HAP-1 (cell line): ENCODE data around the gene MMP13.

Source experiments
- DNase-seq, 2 experiments: peaks; one replicate each; pipeline ENCODE4 v3.0.0-alpha.2; 2016 to 2020; ENCODE audit warnings: low spot score in 2 of 2
- H3K27me3 ChIP-seq: fragments of 250-450 bp; sonication (Bioruptor Pico); 2 replicates; pipeline ENCODE4 v1.5.1; 2020; ENCODE audit warnings: low read depth, mild to moderate bottlenecking, moderate library complexity
- H3K36me3 ChIP-seq: fragments of 250-450 bp; sonication (Bioruptor Pico); replicated peaks from 2 replicates; pipeline ENCODE4 v1.5.1; 2020; ENCODE audit warnings: mild to moderate bottlenecking
- H3K4me1 ChIP-seq: fragments of 250-450 bp; sonication (Bioruptor Pico); 2 replicates; pipeline ENCODE4 v1.5.1; 2020; ENCODE audit warnings: mild to moderate bottlenecking
- H3K4me3 ChIP-seq: fragments of 250-450 bp; sonication (Bioruptor Pico); 2 replicates; pipeline ENCODE4 v1.5.1; 2020; ENCODE audit warnings: mild to moderate bottlenecking, moderate library complexity
- H3K9me3 ChIP-seq: fragments of 250-450 bp; sonication (Bioruptor Pico); 2 replicates; pipeline ENCODE4 v1.5.1; 2020; ENCODE audit warnings: mild to moderate bottlenecking, moderate library complexity
- in situ Hi-C: fragments of 300-500 bp; cut with MboI; formaldehyde crosslinking; loops from 3 replicates; pipeline ENCODE4 v1.14.3; 2020; ENCODE audit warnings: low sequenced_read_pairs, inconsistent platforms, mixed read lengths

The MMP13 gene

GRCh38 chr11:102967497-102967896 is 12.0 kb upstream of the MMP13 start:
- Histone ChIP-seq H3K27me3 (no peaks in the 10 kb centered on the region), H3K9me3 (no peaks in the 10 kb centered on the region), H3K4me3 (no peak overlapping the region), H3K36me3 (no peaks in the 10 kb centered on the region), H3K4me1 (no peaks in the 10 kb centered on the region)
- DNase-seq, result peak in 1 of 2 experiments; percentile 50
- in situ Hi-C loops, result no loop called here

DNA sequence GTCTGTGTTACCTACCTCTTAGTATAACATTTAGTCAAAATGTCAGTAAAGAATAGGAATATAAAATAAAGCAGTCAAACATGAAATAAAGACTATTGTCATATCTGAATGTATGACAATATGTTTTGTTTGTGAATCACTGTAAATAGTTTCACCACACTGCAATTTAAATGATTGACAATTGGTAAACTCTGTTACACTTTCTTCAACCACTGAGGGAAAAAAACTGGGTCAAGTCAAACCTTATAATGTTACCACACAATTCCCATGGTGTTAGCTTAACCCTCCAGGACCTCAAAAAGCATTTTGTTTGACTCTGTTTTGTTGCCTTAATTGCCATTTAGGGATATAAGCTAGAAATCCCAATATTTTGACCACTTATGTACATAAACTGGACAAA is 10.5 kb upstream of the MMP13 start:
- Histone ChIP-seq H3K4me1 (no peaks in the 10 kb centered on the region), H3K9me3 (no peaks in the 10 kb centered on the region), H3K27me3 (no peaks in the 10 kb centered on the region), H3K4me3 (no peak overlapping the region), H3K36me3 (no peaks in the 10 kb centered on the region)
- in situ Hi-C loops, result no loop called here
- DNase-seq, result no peak

- Histone ChIP-seq H3K4me1 (no peaks in the 10 kb centered on the region), H3K4me3 (no peak overlapping the region), H3K9me3 (no peaks in the 10 kb centered on the region), H3K36me3 (no peaks in the 10 kb centered on the region), H3K27me3 (no peaks in the 10 kb centered on the region)
- DNase-seq, result no peak
- in situ Hi-C loops, result no loop called here
Measured at GRCh38 chr11:102964867-102965266, 9.3 kb upstream of the MMP13 start.

- no peak for DNase-seq
- in situ Hi-C loops, result no loop called here
- Histone ChIP-seq H3K36me3 (no peaks in the 10 kb centered on the region), H3K4me1 (no peaks in the 10 kb centered on the region), H3K4me3 (no peak overlapping the region), H3K9me3 (no peaks in the 10 kb centered on the region), H3K27me3 (no peaks in the 10 kb centered on the region)
Measured at GRCh38 chr11:102957953-102958352, 2.4 kb upstream of the MMP13 start.

GRCh38 chr11:102950622-102951081 is 4.9 kb downstream of the MMP13 start:
- in situ Hi-C loops, result no loop called here
- no peaks in the 10 kb centered on the region for H3K9me3 ChIP-seq
- DNase-seq, result no peak
- no peaks in the 10 kb centered on the region for H3K36me3 ChIP-seq
- H3K4me1 ChIP-seq, result no peaks in the 10 kb centered on the region
- H3K27me3 ChIP-seq, result no peaks in the 10 kb centered on the region
- H3K4me3 ChIP-seq, result no peak overlapping the region

DNA sequence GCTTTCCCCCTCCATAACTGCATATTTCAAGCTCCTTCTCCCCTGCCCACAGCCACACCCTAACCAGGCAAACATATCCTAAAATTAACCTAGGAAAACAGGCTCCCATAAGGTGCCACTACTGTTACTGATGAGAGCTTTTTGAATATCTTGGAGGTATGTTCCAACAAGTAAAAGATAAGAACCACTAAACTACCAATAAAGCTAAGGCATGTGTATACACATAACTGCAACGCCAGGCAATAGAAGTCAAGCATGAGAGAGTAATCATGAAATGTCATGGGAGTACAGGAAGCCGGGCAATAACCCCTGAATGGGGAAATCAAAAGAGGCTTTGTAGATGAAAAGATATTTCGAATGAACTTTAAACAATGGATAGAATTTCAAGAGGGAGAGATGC is 9.3 kb downstream of the MMP13 start:
- no peaks in the 10 kb centered on the region for H3K4me1 ChIP-seq
- H3K9me3 ChIP-seq, result no peaks in the 10 kb centered on the region
- H3K4me3 ChIP-seq, result no peak overlapping the region
- DNase-seq, result no peak
- in situ Hi-C loops, result no loop called here
- no peaks in the 10 kb centered on the region for H3K36me3 ChIP-seq
- no peaks in the 10 kb centered on the region for H3K27me3 ChIP-seq

DNA sequence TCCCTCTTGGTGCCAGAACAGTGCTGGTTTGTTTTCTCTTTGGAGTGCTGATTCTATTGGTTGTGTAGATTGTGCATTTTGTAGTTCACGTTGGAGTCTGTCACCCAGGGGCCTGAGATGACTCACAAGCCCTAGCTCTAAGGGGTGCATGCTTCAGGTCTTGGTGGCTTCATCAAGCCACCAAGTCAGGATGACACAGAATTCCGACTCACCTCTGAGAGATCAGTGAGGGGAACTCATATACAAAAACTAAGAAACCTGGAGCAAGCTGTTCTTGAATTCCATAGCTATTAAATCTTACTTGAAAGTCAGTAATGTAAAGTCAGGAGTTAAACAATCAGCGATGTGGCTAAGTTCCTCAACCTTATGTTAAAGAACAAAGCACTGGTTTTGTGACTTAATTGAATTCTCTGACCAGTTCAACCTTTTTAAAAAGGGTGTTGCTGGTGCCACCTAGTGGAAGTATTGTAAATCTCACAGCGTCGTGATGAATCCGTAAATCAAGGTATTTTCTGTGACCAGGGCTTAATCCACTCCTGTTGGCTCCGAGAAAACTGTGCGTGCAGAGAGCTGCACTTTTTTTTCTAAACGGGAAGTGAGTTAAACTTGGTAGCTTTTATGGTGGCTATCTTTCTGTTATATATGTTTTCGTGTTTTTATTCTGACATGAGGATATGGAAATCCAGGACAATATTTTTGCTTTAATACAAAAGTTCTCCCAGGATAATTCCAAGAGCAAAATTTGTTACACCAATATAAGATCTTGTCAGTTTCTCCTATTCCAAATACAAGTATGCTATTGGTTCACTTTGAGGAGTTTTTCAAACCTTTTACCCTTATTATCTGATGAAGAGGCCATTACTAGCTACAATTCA is 14.6 kb downstream of the MMP13 start:
- H3K36me3 ChIP-seq, result no peaks in the 10 kb centered on the region
- no peaks in the 10 kb centered on the region; the same call in 1 of the 2 replicates for H3K4me1 ChIP-seq
- H3K9me3 ChIP-seq, result no peaks in the 10 kb centered on the region
- H3K27me3 ChIP-seq, result no peaks in the 10 kb centered on the region
- H3K4me3 ChIP-seq, result no peak overlapping the region
- peak; percentile 62 to 77 for DNase-seq
- in situ Hi-C loops, result no loop called here

DNA sequence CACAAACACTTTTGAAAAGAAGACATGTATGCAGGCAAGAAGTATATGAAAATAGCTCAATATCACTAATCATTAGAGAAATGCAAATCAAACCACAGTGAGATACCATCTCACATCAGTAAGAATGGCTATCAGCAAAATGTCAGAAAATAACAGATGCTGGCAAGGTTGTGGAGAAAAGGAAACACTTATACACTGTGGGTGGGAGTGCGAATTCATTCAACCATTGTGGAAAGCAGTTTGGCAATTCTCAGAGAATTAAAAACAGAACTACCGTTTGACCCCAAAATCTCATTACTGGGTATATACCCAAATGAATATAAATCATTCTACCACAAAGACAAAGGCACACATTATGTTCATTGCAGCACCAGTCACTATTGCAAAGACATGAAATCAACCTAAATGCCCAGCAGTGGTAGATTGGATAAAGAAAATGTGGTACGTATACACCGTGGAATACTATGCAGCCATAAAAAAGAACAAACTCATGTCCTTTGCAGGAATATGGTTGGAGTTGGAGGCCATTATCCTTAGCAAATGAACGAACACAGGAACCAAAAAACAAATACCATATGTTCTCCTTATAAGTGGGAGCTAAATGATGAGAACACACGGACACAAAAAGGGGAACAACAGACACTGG is 18.5 kb downstream of the MMP13 start:
- in situ Hi-C loops, result no loop called here
- H3K36me3 ChIP-seq, result no peaks in the 10 kb centered on the region
- DNase-seq, result no peak
- no peaks in the 10 kb centered on the region for H3K9me3 ChIP-seq
- no peaks in the 10 kb centered on the region; the same call in 1 of the 2 replicates for H3K4me1 ChIP-seq
- H3K4me3 ChIP-seq, result no peak overlapping the region
- no peaks in the 10 kb centered on the region for H3K27me3 ChIP-seq

GRCh38 chr11:102935514-102935913 is 20.0 kb downstream of the MMP13 start:
- in situ Hi-C loops, result no loop called here
- Histone ChIP-seq H3K4me1 (no peaks in the 10 kb centered on the region; the same call in 1 of the 2 replicates), H3K4me3 (no peak overlapping the region), H3K9me3 (no peaks in the 10 kb centered on the region), H3K36me3 (no peaks in the 10 kb centered on the region), H3K27me3 (0 out of 2 replicates have a peak, but pooled peaks cover 6% of the 10 kb centered on the region)
- no peak for DNase-seq

- no peak overlapping the region for H3K4me3 ChIP-seq
- DNase-seq, result no peak
- in situ Hi-C loops, result no loop called here
- peaks cover 10% of the 10 kb centered on the region; the same call in 1 of the 2 replicates for H3K27me3 ChIP-seq
- H3K4me1 ChIP-seq, result no peaks in the 10 kb centered on the region; the same call in 1 of the 2 replicates
- H3K9me3 ChIP-seq, result no peaks in the 10 kb centered on the region
- H3K36me3 ChIP-seq, result no peaks in the 10 kb centered on the region
Measured at GRCh38 chr11:102934735-102935134, 20.8 kb downstream of the MMP13 start.

DNA sequence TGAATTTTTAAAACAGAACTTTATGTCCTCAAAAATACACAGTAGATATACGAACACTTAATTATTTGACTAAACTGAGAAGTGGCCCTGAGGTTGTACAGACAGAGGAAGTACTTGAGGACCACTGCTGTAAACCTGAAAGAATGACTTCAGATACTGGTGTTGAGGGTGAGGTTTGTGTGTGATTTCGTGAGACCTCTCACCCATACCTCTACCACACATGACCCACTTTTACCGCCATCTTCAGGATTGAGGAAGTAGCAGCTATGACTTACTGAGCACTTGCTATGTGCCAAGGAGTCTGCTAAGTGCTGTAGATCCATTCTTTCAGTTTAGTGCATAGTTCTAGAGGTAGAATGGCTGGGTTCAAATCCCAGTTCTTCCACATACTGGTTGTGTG is 21.9 kb downstream of the MMP13 start:
- H3K4me3 ChIP-seq, result no peak overlapping the region
- no peak for DNase-seq
- in situ Hi-C loops, result no loop called here

DNA sequence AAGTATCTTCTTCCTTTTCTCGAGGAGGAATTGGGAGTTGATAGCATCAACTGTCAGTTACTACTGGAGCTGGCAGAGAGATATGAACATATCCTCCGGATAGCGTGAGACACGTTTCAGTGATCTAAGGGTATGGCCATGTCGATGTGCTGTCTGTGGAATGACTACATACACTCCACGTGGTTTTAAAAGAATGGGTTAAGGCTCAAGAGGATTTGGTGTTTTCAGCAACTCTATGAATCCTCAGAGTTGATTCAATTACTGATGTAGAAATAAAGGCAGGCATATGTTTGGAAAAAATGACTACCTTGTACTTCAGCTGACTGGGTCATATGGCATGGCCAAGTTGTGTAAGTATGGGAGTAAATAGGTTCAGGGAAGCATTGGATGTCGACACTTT is 22.9 kb downstream of the MMP13 start:
- no peak overlapping the region for H3K4me3 ChIP-seq
- H3K27me3 ChIP-seq, result peaks cover 10% of the 10 kb centered on the region; the same call in 1 of the 2 replicates
- in situ Hi-C loops, result no loop called here
- H3K4me1 ChIP-seq, result no peaks in the 10 kb centered on the region
- no peaks in the 10 kb centered on the region for H3K36me3 ChIP-seq
- DNase-seq, result no peak
- H3K9me3 ChIP-seq, result no peaks in the 10 kb centered on the region

More for the DNA sequence above, 21.9 kb downstream of the MMP13 start:
- Histone ChIP-seq H3K4me1 (no peaks in the 10 kb centered on the region), H3K27me3 (peaks cover 10% of the 10 kb centered on the region; the same call in 1 of the 2 replicates), H3K9me3 (no peaks in the 10 kb centered on the region), H3K36me3 (no peaks in the 10 kb centered on the region)

- Histone ChIP-seq H3K4me1 (no peaks in the 10 kb centered on the region), H3K4me3 (no peak overlapping the region), H3K9me3 (no peaks in the 10 kb centered on the region), H3K36me3 (no peaks in the 10 kb centered on the region), H3K27me3 (peaks cover 10% of the 10 kb centered on the region; the same call in 1 of the 2 replicates)
- no peak for DNase-seq
- in situ Hi-C loops, result no loop called here
Measured at GRCh38 chr11:102930451-102930850, 25.1 kb downstream of the MMP13 start.

- Histone ChIP-seq H3K4me3 (no peak overlapping the region), H3K9me3 (no peaks in the 10 kb centered on the region), H3K27me3 (peaks cover 10% of the 10 kb centered on the region; the same call in 1 of the 2 replicates), H3K36me3 (no peaks in the 10 kb centered on the region), H3K4me1 (no peaks in the 10 kb centered on the region)
- in situ Hi-C loops, result no loop called here
- DNase-seq, result no peak
Measured at GRCh38 chr11:102929972-102930371, 25.6 kb downstream of the MMP13 start.
